Left lobe of liver (tissue), 2 donors: ENCODE measurements around the gene SCYGR8. TPM values are rescaled to one million over a fixed set of nuclear protein-coding genes. Genes with fewer than 3 reads are reported as not detected.

ENCODE experiments used
- ATAC-seq: fragments of 200-7000 bp; cut with Tn5 transposase; one replicate; pipeline ENCODE4 v1.9.1; 2020; ENCODE audit warnings: mild to moderate bottlenecking, moderate library complexity
- DNase-seq: peaks from one replicate; pipeline ENCODE4 v3.0.0-alpha.2; 2020; ENCODE audit warnings: low spot score
- total RNA-seq: library from RNA; stranded (reverse); gene quantifications from one replicate; pipeline ENCODE4 v1.2.1, GENCODE V29; 2021
- donor health status: DM: no; HTN: no; CAD: no; lungs with moderate emphysema.
- donor health status: DM: no; HTN: yes; CAD: no.

SCYGR8 gene
- total RNA-seq, 1 donor from 2014 or later = not detected

GRCh38 chr2:227759411-227760118 is 13.9 kb downstream of the SCYGR8 start:
- DNase-seq (no peak), ATAC-seq (no peak)

GRCh38 chr2:227761740-227762476 is 16.2 kb downstream of the SCYGR8 start:
- no peak for DNase-seq
- ATAC-seq = peak; percentile 36

- ATAC-seq (no peak), DNase-seq (no peak)
Observed at GRCh38 chr2:227765788-227766372, 20.2 kb downstream of the SCYGR8 start.

GRCh38 chr2:227766373-227766883 is 20.7 kb downstream of the SCYGR8 start:
- peak; percentile 100 for ATAC-seq
- DNase-seq = peak; percentile 83

GRCh38 chr2:227767830-227768229 is 22.1 kb downstream of the SCYGR8 start:
- no peak for DNase-seq
- no peak for ATAC-seq

- DNase-seq (no peak), ATAC-seq (no peak)
Observed at GRCh38 chr2:227772197-227772661, 26.5 kb downstream of the SCYGR8 start.

- no peak for ATAC-seq
- DNase-seq = no peak
Observed at GRCh38 chr2:227772932-227773331, 27.2 kb downstream of the SCYGR8 start.

GRCh38 chr2:227774011-227774624 is 28.4 kb downstream of the SCYGR8 start:
- ATAC-seq = no peak
- no peak for DNase-seq

- DNase-seq = no peak
- ATAC-seq = no peak
Observed at GRCh38 chr2:227774895-227775842, 29.5 kb downstream of the SCYGR8 start.

GRCh38 chr2:227780981-227781615 is 35.4 kb downstream of the SCYGR8 start:
- DNase-seq = no peak
- no peak for ATAC-seq

- DNase-seq = no peak
- no peak for ATAC-seq
Observed at GRCh38 chr2:227781841-227782240, 36.1 kb downstream of the SCYGR8 start.

- DNase-seq (no peak), ATAC-seq (no peak)
Observed at GRCh38 chr2:227782804-227783203, 37.1 kb downstream of the SCYGR8 start.

GRCh38 chr2:227783404-227784138 is 37.9 kb downstream of the SCYGR8 start:
- ATAC-seq (no peak), DNase-seq (no peak)

GRCh38 chr2:227785293-227785692 is 39.6 kb downstream of the SCYGR8 start:
- no peak for ATAC-seq

GRCh38 chr2:227788561-227789018 is 42.9 kb downstream of the SCYGR8 start:
- ATAC-seq (no peak), DNase-seq (no peak)

More at GRCh38 chr2:227785293-227785692, 39.6 kb downstream of the SCYGR8 start:
- DNase-seq = no peak

- DNase-seq = no peak
- no peak for ATAC-seq
Observed at GRCh38 chr2:227789803-227790202, 44.1 kb downstream of the SCYGR8 start.

GRCh38 chr2:227793148-227793712 is 47.5 kb downstream of the SCYGR8 start:
- DNase-seq = no peak
- no peak for ATAC-seq
